HG03378 (cell line): Measurements from ENCODE around the gene LYRM9.
"Not testable (repeated sequence)": the region's sequence is repeated elsewhere in the genome, so short reads cannot be mapped to it uniquely, and the experiment has no call there.

Experiments
- ATAC-seq: cut with Tn5 transposase; IDR thresholded peaks from one replicate; pipeline ENCODE4 v1.9.1; 2021; ENCODE audit warnings: mild to moderate bottlenecking, moderate library complexity; ENCODE audit not compliant: unreplicated experiment

The LYRM9 gene

GRCh38 chr17:27878776-27879562, 14.2 kb downstream of the LYRM9 start:
- ATAC-seq, result no peak

GRCh38 chr17:27873746-27874145, 19.4 kb downstream of the LYRM9 start:
- ATAC-seq, result no peak

GRCh38 chr17:27873211-27873610, 20.0 kb downstream of the LYRM9 start:
- ATAC-seq, result no peak

DNA sequence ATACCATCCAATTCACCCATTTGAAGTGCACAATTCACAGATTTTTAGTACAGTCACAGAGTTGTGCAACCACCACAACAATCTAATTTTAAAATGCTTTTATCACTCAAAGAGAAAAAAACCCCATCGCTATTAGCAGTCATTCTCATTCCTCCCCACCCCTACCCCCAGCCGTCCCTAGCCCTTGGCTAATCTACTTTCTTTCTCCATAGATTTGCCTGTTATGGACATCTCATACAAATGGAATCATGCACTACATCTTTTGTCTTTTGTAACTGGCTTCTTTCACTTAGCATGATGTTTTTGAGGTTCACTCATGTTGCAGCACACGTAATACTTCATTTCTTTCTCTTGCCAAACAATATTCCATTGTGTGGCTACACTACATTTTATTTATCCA, 20.4 kb downstream of the LYRM9 start:
- no peak for ATAC-seq

- no peak for ATAC-seq
Observed at GRCh38 chr17:27871407-27871806, 21.8 kb downstream of the LYRM9 start.

DNA sequence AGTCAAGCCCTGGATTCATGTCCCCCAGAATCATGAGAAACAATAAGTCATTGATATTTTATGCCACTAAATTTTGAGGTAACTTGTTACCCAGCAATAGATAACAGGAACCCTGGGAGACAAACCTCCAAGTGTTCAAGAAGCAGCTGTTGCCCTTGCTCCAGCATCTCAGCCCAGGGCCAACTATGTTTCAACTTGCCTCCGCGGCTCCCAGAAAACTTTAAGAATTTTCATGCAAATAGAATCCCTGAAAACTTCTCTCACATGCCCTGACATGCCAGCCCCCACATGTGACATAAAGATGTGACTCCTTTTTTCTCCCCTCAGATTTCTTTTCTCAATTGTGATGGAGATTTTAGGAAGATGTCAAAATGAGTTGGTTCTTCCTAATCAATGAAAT, 22.8 kb downstream of the LYRM9 start:
- ATAC-seq, result no peak

- no peak for ATAC-seq
Observed at GRCh38 chr17:27868565-27868964, 24.6 kb downstream of the LYRM9 start.

GRCh38 chr17:27862840-27863239, 30.3 kb downstream of the LYRM9 start:
- ATAC-seq, result no peak

- ATAC-seq, result no peak
Observed at GRCh38 chr17:27862004-27862403, 31.2 kb downstream of the LYRM9 start.

DNA sequence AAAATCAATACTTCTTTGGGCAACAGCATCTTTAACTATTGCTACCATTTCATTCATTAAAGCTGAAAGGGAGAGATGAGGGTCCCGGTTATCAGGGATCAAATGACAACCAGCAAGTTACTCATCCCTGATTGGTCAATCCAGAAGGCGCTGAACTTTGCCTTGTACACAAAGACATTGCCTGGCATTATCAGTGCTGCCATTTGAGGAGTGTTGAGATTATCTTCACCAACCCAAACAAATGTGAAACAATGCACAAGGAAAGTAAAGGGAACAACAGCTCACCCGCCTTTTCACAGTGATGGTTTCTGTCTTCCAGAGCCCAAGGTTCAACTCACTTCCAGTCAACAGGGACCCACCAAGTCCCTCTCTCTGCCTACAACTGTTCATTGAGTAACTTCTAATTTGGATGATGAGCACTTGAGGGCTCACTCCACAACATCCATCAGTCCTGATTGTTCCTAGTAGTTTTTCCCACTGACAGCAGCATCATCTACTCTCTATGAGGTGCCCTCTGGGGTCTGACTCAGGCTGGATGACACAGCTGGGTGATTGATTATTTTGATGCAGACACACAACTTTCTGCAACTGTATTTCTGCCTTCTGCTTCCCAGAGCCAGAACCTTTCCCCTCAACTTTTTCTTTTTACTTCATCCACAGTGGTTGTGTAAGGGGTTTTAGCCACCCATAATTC, 32.0 kb downstream of the LYRM9 start:
- no peak for ATAC-seq

DNA sequence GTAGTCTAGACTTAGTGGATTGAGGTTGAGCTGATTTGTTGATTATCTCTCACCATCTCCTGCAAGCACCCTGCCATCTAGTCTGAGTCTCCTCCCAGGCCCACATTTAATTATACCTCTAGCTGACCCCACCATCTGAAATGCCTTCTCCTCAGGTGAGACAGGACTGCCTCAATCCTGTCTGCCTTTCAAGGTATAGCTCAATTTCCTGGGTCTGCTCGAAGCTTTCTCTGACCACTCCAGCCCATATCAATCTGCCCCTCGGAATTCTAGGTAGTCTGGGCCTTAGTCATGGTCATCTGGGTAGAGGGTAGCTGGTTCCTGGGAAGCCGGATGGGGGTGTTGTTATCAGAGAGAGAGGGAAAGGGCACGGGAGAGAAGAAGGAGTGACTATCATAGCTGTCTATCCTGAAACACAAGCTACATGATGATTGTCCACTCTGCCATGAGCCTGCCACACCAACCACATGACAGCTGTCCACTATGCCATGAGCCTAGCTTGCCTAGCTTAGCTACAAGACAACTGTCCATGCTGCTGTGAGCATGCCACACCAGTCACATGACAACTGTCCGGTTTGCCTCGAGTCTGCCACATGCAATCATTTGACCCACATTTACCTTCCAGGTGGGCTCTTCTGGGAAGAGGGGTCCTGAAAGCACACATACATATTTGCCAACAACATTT, 34.4 kb downstream of the LYRM9 start:
- ATAC-seq, result no peak

DNA sequence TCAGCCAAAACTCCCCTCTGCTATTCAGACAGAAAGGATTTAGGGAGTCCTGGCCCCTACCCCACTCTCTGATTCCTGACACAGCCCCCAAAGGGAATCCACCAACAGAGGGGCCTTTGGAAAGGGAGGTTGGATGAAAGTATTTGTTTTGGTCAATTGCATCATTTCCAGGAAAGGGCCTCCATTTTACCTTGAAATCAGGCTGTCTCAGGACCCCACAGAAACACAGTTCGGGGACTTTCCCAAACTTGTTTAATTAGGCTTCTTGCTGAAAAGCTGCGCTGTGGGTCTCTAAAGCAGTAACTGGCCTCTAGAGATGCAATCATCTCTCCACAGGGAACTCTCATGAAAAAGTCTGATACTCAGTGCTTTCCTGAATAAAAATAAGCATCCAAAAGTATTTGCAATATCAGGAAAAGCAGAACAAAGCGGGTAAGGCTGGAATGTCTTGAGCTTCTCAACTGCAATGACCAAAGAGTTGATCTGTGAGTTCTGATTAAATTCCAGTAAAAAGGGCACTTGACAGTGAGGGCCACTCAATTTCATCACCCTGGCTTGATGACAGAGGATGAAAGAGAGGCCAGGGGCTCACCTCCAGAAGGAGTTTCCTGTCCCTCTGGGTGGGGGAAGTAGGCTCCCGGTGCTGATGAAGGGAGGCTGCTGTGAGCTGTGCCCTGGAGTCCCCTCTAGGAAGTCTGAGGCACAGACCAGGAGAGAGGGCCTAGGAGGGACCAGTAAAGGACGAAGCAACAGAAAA, 36.3 kb downstream of the LYRM9 start:
- ATAC-seq, result no peak

DNA sequence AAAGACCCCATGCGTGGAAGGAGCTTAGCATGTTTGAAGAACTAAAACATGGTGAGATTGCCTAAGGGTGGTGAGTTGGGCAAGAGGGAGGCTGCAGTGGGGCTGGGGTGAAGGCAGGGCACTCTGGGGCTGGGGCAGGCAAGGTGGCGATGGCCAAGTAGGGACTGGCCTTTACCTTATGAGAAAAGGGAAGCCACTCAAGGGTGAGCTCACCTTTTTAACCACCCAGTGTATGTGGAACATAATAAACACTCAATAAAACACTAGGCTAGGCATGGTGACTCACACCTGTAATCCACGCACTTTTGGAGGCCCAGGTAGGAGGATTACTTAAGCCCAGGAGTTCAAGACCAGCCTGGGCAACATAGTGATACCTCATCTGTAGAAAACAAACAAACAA, 37.7 kb downstream of the LYRM9 start:
- ATAC-seq, result no peak

- no peak for ATAC-seq
Observed at GRCh38 chr17:27854163-27854562, 39.0 kb downstream of the LYRM9 start.

DNA sequence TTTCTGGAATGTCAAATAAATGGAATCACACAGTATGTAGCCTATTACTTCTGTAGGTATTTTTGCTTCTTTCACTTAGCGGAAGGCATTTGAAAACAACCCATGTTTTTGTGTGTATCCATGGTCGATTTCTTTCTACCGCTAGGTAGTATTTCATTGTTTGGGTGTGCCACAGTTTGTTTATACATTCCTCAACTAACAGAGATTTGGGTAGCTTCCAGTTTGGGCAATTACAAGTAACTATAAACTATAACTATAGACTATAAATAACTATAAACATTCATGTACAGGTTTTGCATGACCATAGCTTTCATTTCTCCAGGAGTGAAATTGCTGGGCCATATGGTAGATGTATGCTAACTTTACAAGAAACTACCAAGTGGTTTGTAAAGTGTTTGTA, 40.1 kb downstream of the LYRM9 start:
- no peak for ATAC-seq

DNA sequence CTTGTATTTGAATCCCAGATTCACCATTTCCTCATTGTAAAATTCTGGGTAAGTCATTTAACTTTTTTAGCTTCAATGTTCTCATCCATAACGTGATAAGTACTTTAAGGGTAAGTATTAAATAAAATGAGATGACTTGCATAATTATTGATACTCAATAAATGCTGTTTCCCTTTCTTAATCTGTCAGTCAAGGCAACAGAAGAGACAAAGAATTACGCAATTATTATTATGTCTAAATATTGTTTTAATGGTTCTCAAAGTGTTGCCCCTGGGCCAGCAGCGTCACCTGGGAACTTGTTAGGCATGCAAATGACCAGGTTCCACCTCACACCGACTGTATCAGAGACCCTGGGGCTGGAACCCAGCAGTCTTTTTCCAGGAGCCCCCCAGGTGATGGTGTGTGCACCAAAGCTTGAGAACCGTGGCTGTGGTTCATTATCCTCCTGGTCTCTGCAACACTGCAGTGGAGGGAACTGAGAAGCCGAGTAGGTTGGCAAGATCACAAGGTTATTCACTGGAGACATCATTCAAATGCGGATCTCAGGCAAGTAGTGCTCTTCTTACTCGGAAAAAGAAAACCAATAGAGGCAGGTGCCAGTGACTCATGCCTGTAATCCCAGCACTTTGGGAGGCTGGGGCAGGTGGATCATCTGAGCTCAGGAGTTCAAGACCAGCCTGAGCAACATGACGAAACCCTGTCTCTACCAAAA, 43.5 kb downstream of the LYRM9 start:
- no peak for ATAC-seq

- ATAC-seq, result no peak
Observed at GRCh38 chr17:27848931-27849330, 44.2 kb downstream of the LYRM9 start.

GRCh38 chr17:27846808-27847307, 46.3 kb downstream of the LYRM9 start:
- ATAC-seq, result not testable (repeated sequence)

DNA sequence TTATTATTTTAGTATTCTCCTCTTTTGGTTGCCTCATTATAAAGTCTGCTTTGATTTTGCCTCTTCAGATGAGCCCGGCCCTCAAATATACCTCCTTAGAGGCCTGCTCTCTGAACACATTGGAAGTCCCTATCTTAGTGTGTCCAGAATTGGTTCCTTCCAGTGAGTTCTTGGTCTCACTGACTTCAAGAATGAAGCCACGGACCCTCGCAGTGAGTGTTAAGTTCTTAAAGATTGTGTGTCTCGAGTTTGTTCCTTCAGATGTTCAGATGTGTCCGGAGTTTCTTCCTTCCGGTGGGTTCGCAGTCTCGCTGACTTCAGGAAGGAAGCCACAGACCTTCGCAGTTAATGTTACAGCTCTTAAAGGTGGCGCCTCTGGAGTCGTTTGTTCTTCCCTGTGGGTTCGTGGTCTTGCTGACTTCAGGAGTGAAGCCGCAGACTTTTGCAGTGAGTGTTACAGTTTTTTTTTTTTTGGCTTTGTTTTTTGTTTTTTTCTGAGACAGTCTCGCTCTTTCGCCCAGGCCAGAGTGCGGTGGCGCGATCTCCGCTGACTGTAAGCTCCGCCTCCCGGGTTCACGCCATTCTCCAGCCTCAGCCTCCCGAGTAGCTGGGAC, 47.0 kb downstream of the LYRM9 start:
- ATAC-seq, result no peak
